AG04449 (cell line): ENCODE data around the gene SPACA5B.
"Not testable (repeated sequence)": the region's sequence is repeated elsewhere in the genome, so short reads cannot be mapped to it uniquely, and the experiment has no call there.

Source experiments
- CTCF ChIA-PET: fragments of 350-600 bp; formaldehyde crosslinking; extraction: SDS; loops from one replicate; lab custom pipeline; 2021; ENCODE audit warnings: antibody characterized with exemption; lab: Yijun Ruan, JAX
- POLR2A ChIA-PET: fragments of 400-600, 350-600 bp; formaldehyde crosslinking; extraction: SDS; loops from one replicate; lab custom pipeline; 2020; ENCODE audit warnings: antibody characterized with exemption, inconsistent platforms; lab: Yijun Ruan, JAX
- DNase-seq: peaks from one replicate; pipeline ENCODE4 v3.0.0-alpha.2; 2010; ENCODE audit warnings: low read depth, low spot score
- H3K4me3 ChIP-seq: 2 replicates; pipeline ENCODE4 v1.5.1; 2011; ENCODE audit warnings: low read depth, mild to moderate bottlenecking, control low read depth, low read length
- CTCF ChIP-seq: IDR thresholded peaks from one replicate; pipeline ENCODE4 v1.5.1; 2011; ENCODE audit warnings: mild to moderate bottlenecking, moderate library complexity, low read length, control low read depth, inconsistent platforms; ENCODE audit not compliant: insufficient read depth; ENCODE audit errors: missing control alignments

The SPACA5B gene

GRCh38 chrX:48102874-48103374 lies 27.5 kb upstream of the SPACA5B start:
- CTCF ChIA-PET: no interaction called here
- no peak overlapping the region for H3K4me3 ChIP-seq
- POLR2A ChIA-PET: no interaction called here
- no peak for TF ChIP-seq CTCF
- no peak for DNase-seq

- ChIA-PET POLR2A (no interaction called here), CTCF (no interaction called here)
Measured at GRCh38 chrX:48107717-48108116, 22.7 kb upstream of the SPACA5B start.

GRCh38 chrX:48125286-48125685 lies 5.1 kb upstream of the SPACA5B start:
- POLR2A ChIA-PET, CTCF ChIA-PET, DNase-seq, H3K4me3 ChIP-seq: not testable (repeated sequence)

More at GRCh38 chrX:48107717-48108116, 22.7 kb upstream of the SPACA5B start:
- H3K4me3 ChIP-seq: no peak overlapping the region
- TF ChIP-seq CTCF: no peak
- no peak for DNase-seq

GRCh38 chrX:48132308-48132844 lies 1.9 kb downstream of the SPACA5B start:
- POLR2A ChIA-PET, DNase-seq, CTCF ChIA-PET, H3K4me3 ChIP-seq: not testable (repeated sequence)

GRCh38 chrX:48139076-48139475 lies 8.7 kb downstream of the SPACA5B start:
- H3K4me3 ChIP-seq, POLR2A ChIA-PET, CTCF ChIA-PET, DNase-seq: not testable (repeated sequence)

- DNase-seq, H3K4me3 ChIP-seq, CTCF ChIA-PET, POLR2A ChIA-PET: not testable (repeated sequence)
Measured at GRCh38 chrX:48141810-48142508, 11.5 kb downstream of the SPACA5B start.

GRCh38 chrX:48142697-48143096 lies 12.3 kb downstream of the SPACA5B start:
- H3K4me3 ChIP-seq, DNase-seq, POLR2A ChIA-PET, CTCF ChIA-PET: not testable (repeated sequence)

- CTCF ChIA-PET: no interaction called here
- DNase-seq: no peak
- POLR2A ChIA-PET: no interaction called here
- no peak overlapping the region for H3K4me3 ChIP-seq
- TF ChIP-seq CTCF: no peak
Measured at GRCh38 chrX:48153769-48154168, 23.3 kb downstream of the SPACA5B start.

GRCh38 chrX:48154796-48155195 lies 24.4 kb downstream of the SPACA5B start:
- POLR2A ChIA-PET: no interaction called here
- no peak for TF ChIP-seq CTCF
- CTCF ChIA-PET: no interaction called here
- no peak for DNase-seq
- no peak overlapping the region for H3K4me3 ChIP-seq
